Gastroesophageal sphincter (tissue), 2 donors: Measurements from ENCODE around the gene KRTAP10-7.

Experiments
- EP300 ChIP-seq: sonication (generic); formaldehyde crosslinking; IDR thresholded peaks from one replicate; pipeline ENCODE4 v1.6.1; 2017; ENCODE audit warnings: antibody characterized with exemption, mild to moderate bottlenecking
- POLR2A ChIP-seq, 2 donors: fragments of 450-650 bp; IDR thresholded peaks; one replicate each; pipeline ENCODE4 v1.6.1; 2017; ENCODE audit warnings: antibody characterized with exemption in 2 of 2, mild to moderate bottlenecking in 2 of 2, moderate library complexity in 1 of 2

DNA sequence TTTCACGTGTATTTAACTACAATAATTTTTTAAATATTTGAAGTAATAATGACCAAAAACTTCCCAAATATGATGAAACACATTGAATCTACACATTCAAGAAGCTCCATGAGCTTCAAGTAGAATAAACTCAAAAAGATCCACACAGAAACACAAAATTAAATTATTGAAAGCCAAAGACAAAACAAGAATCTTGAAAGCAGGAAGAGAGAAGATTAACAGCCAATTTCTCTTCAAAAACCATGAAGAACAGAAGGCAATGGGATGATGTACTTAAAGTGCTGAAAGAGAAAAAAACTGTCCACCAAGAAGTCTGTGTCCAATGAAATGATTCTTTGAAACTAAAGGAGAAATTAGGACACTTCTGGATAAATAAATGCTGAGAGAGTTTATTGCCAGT lies 31.7 kb downstream of the KRTAP10-7 start:
- no peak for TF ChIP-seq EP300
- TF ChIP-seq POLR2A (IDR thresholded peaks at IDR 0.05) = no peak
